CD14-positive monocyte (primary cell): Measurements from ENCODE around the gene KIAA0319L. TPM values are rescaled to one million over a fixed set of nuclear protein-coding genes. Genes with fewer than 3 reads are reported as not detected.

Experiments
- DNase-seq, 3 donors: peaks; one replicate each; pipeline ENCODE4 v3.0.0-alpha.2; 2011 to 2022
- H2AFZ ChIP-seq: 2 replicates; pipeline ENCODE4 v1.6.0; 2012; ENCODE audit warnings: mild to moderate bottlenecking, low read depth, low read length, inconsistent platforms; ENCODE audit not compliant: insufficient read depth, poor library complexity, severe bottlenecking
- H3K27ac ChIP-seq, 2 donors: 1 replicate in 1 of 2; 2 replicates in 1 of 2; pipeline ENCODE4 v1.5.1; 2012 to 2013; ENCODE audit warnings: low read length in 2 of 2, control low read depth in 1 of 2, inconsistent platforms in 1 of 2, low read depth in 1 of 2, mild to moderate bottlenecking in 1 of 2
- H3K27me3 ChIP-seq, 2 donors: one replicate each; pipeline versions ENCODE4 v1.6.0 to v1.6.1; 2011 to 2013; ENCODE audit warnings: low read length in 2 of 2; ENCODE audit not compliant: control insufficient read depth in 2 of 2, insufficient read depth in 2 of 2
- H3K36me3 ChIP-seq, 2 donors: replicated peaks in 1 of 2; 1 replicate in 1 of 2; 2 replicates in 1 of 2; pipeline versions ENCODE4 v1.5.1 to v1.6.1; 2012 to 2013; ENCODE audit warnings: low read length in 2 of 2, control low read depth in 1 of 2, inconsistent platforms in 1 of 2, mild to moderate bottlenecking in 1 of 2; ENCODE audit not compliant: insufficient read depth in 2 of 2, control insufficient read depth in 1 of 2
- H3K4me1 ChIP-seq, 2 donors: 1 replicate in 1 of 2; 2 replicates in 1 of 2; pipeline versions ENCODE4 v1.5.1 to v1.6.1; 2012 to 2013; ENCODE audit warnings: low read length in 2 of 2, control low read depth in 1 of 2, inconsistent platforms in 1 of 2, mild to moderate bottlenecking in 1 of 2, moderate library complexity in 1 of 2; ENCODE audit not compliant: insufficient read depth in 2 of 2, control insufficient read depth in 1 of 2
- H3K4me2 ChIP-seq: replicated peaks from 2 replicates; pipeline ENCODE3; 2012; ENCODE audit warnings: low read length, moderate library complexity, mild to moderate bottlenecking; ENCODE audit not compliant: poor library complexity, severe bottlenecking; ENCODE audit errors: extremely low read depth
- H3K4me3 ChIP-seq, 3 experiments: fragments of 200-600 bp in 1 of 3; sonication (generic) in 1 of 3; replicated peaks in 1 of 3; 1 replicate in 2 of 3; 2 replicates in 1 of 3; pipeline ENCODE4 v1.5.1; 2011 to 2013; ENCODE audit warnings: low read length in 3 of 3, mild to moderate bottlenecking in 3 of 3, control low read depth in 2 of 3, low read depth in 2 of 3, inconsistent platforms in 1 of 3, moderate library complexity in 1 of 3
- H3K79me2 ChIP-seq: 2 replicates; pipeline ENCODE4 v1.6.0; 2012; ENCODE audit warnings: mild to moderate bottlenecking, control low read depth, inconsistent platforms, low read length, moderate library complexity; ENCODE audit not compliant: insufficient read depth
- H3K9ac ChIP-seq: 2 replicates; pipeline ENCODE4 v1.6.0; 2017; ENCODE audit warnings: low read length, mild to moderate bottlenecking; ENCODE audit not compliant: insufficient read depth, poor library complexity, severe bottlenecking
- H3K9me3 ChIP-seq, 2 donors: replicated peaks in 1 of 2; 1 replicate in 1 of 2; 2 replicates in 1 of 2; pipeline versions ENCODE4 v1.5.1 to v1.6.1; 2012 to 2013; ENCODE audit warnings: low read length in 2 of 2, control low read depth in 1 of 2; ENCODE audit not compliant: control insufficient read depth in 1 of 2, insufficient read depth in 1 of 2
- H4K20me1 ChIP-seq: 2 replicates; pipeline ENCODE4 v1.6.0; 2012; ENCODE audit warnings: mild to moderate bottlenecking, low read length, control low read depth, moderate library complexity; ENCODE audit not compliant: insufficient read depth
- H3K27ac Mint-ChIP-seq, 7 donors: one replicate each; pipeline ENCODE4 v1.8.0; 2020; ENCODE audit warnings: mild to moderate bottlenecking in 7 of 7, mixed read lengths in 7 of 7, moderate library complexity in 6 of 7, inconsistent platforms in 2 of 7
- H3K27me3 Mint-ChIP-seq, 3 donors: one replicate each; pipeline ENCODE4 v1.8.0; 2021 to 2022; ENCODE audit warnings: low read depth in 3 of 3, mild to moderate bottlenecking in 3 of 3, mixed read lengths in 3 of 3, moderate library complexity in 3 of 3, inconsistent platforms in 1 of 3
- H3K36me3 Mint-ChIP-seq, 2 donors: one replicate each; pipeline ENCODE4 v1.8.0; 2020; ENCODE audit warnings: mixed read lengths in 2 of 2, inconsistent platforms in 1 of 2, mild to moderate bottlenecking in 1 of 2
- H3K4me1 Mint-ChIP-seq: one replicate; pipeline ENCODE4 v1.8.0; 2020; ENCODE audit warnings: mild to moderate bottlenecking, mixed read lengths
- H3K4me3 Mint-ChIP-seq, 2 donors: one replicate each; pipeline ENCODE4 v1.8.0; 2020; ENCODE audit warnings: mild to moderate bottlenecking in 2 of 2, mixed read lengths in 2 of 2, moderate library complexity in 1 of 2
- H3K9me3 Mint-ChIP-seq, 7 donors: one replicate each; pipeline ENCODE4 v1.8.0; 2020 to 2022; ENCODE audit warnings: mixed read lengths in 7 of 7, mild to moderate bottlenecking in 6 of 7, moderate library complexity in 6 of 7, inconsistent platforms in 2 of 7
- CTCF ChIP-seq: fragments of 200-600 bp; IDR thresholded peaks from one replicate; pipeline ENCODE4 v1.8.0; 2022; ENCODE audit warnings: antibody characterized with exemption, mild to moderate bottlenecking
- WGBS: methylation state at CpG from one replicate; pipeline ENCODE4 v1.1.5; 2013; ENCODE audit warnings: missing lambda C conversion rate; ENCODE audit not compliant: insufficient coverage; 5-methylcytosine and 5-hydroxymethylcytosine counted together
- intact Hi-C, 2 donors: fragments of 100-400 bp; cut with micrococcal nuclease; formaldehyde crosslinking; loops; one replicate each; pipeline versions ENCODE4 v1.15.0 to v1.15.1; 2023
- polyA plus RNA-seq, 3 donors: library from polyadenylated mRNA; depleted of rRNA in 1 of 3; unstranded in 2 of 3; stranded (reverse) in 1 of 3; fragments of 300-500 nt in 2 of 3; fragments of >200 nt in 1 of 3; fragmentation: Illumina TruSeq in 2 of 3; gene quantifications; 1 replicate in 2 of 3; 2 replicates in 1 of 3; pipeline ENCODE4 v1.2.3, GENCODE V29; 2012 to 2021

Gene KIAA0319L
- polyA plus RNA-seq, 3 donors, result 20.6 to 75.3 (median 28.6) TPM

GRCh38 chr1:35518183-35518582 is 39.0 kb downstream of the KIAA0319L start:
- H3K27me3 Mint-ChIP-seq, result no peaks in the 10 kb centered on the region
- no peak for DNase-seq
- no peaks in the 10 kb centered on the region for H3K4me1 Mint-ChIP-seq
- H3K4me2 ChIP-seq, result no peak overlapping the region
- TF ChIP-seq CTCF, result no peak
- H2AFZ ChIP-seq, result no peak overlapping the region
- peaks cover 4% of the 10 kb centered on the region for H4K20me1 ChIP-seq
- no peak overlapping the region for H3K27ac Mint-ChIP-seq
- WGBS, result no CpG with 5 or more reads among the region's 3 CpGs
- H3K4me1 ChIP-seq, result no peaks in the 10 kb centered on the region
- peaks cover 17 to 32% (median 25%) of the 10 kb centered on the region in 7 donors for H3K9me3 Mint-ChIP-seq
- no peaks in the 10 kb centered on the region for H3K27me3 ChIP-seq
- no peak overlapping the region for H3K4me3 Mint-ChIP-seq
- no peak overlapping the region for H3K27ac ChIP-seq
- H3K9me3 ChIP-seq, result peaks cover 0 to 7% of the 10 kb centered on the region in 2 donors
- H3K36me3 ChIP-seq, result no peaks in the 10 kb centered on the region
- H3K4me3 ChIP-seq, result no peak overlapping the region
- intact Hi-C loops, result no loop called here
- H3K36me3 Mint-ChIP-seq, result peaks cover 19 to 35% of the 10 kb centered on the region in 2 donors
- peaks cover 48% of the 10 kb centered on the region for H3K79me2 ChIP-seq
- H3K9ac ChIP-seq, result no peak overlapping the region

GRCh38 chr1:35511305-35511704 is 45.9 kb downstream of the KIAA0319L start:
- no peaks in the 10 kb centered on the region for H3K27me3 Mint-ChIP-seq
- WGBS, result no CpG with 5 or more reads among the region's 2 CpGs
- Histone ChIP-seq H3K4me1 (no peaks in the 10 kb centered on the region), H3K79me2 (peaks cover 49% of the 10 kb centered on the region), H3K4me3 (no peak overlapping the region), H2AFZ (no peak overlapping the region), H3K27ac (no peak overlapping the region), H3K36me3 (peaks cover 3 to 16% of the 10 kb centered on the region in 2 donors), H3K9ac (no peak overlapping the region), H3K4me2 (no peak overlapping the region), H4K20me1 (peaks cover 30% of the 10 kb centered on the region), H3K27me3 (no peaks in the 10 kb centered on the region), H3K9me3 (peaks cover 0 to under 1% of the 10 kb centered on the region in 2 donors)
- intact Hi-C loops, result no loop called here
- no peak for DNase-seq
- TF ChIP-seq CTCF, result no peak
- H3K36me3 Mint-ChIP-seq, result peaks cover 25 to 33% of the 10 kb centered on the region in 2 donors
- H3K4me3 Mint-ChIP-seq, result no peak overlapping the region
- H3K27ac Mint-ChIP-seq, result no peak overlapping the region
- peaks cover 11 to 16% (median 11%) of the 10 kb centered on the region in 7 donors for H3K9me3 Mint-ChIP-seq
- H3K4me1 Mint-ChIP-seq, result peaks cover 26% of the 10 kb centered on the region
